ENCODE results near the gene SEC24D.

The SEC24D gene

GRCh38 chr4:118773429-118773792 lies 62.5 kb downstream of the SEC24D start:
- no peak for DNase-seq (ENCODE audit: low spot score)

- DNase-seq (ENCODE audit: low spot score), result no peak
These were observed 63.0 kb downstream of the SEC24D start for GRCh38 chr4:118772767-118773428.

GRCh38 chr4:118772081-118772766 lies 63.7 kb downstream of the SEC24D start:
- peak; percentile 44 for DNase-seq (ENCODE audit: low spot score)

- no peak for DNase-seq (ENCODE audit: low spot score)
These were observed 65.2 kb downstream of the SEC24D start for GRCh38 chr4:118770741-118771187.

GRCh38 chr4:118769161-118769560 lies 66.8 kb downstream of the SEC24D start:
- DNase-seq (ENCODE audit: low spot score), result no peak

GRCh38 chr4:118767109-118767508 lies 68.8 kb downstream of the SEC24D start:
- no peak for DNase-seq (ENCODE audit: low spot score)

GRCh38 chr4:118765399-118765798 lies 70.5 kb downstream of the SEC24D start:
- DNase-seq (ENCODE audit: low spot score), result no peak

GRCh38 chr4:118762730-118763477 lies 73.0 kb downstream of the SEC24D start:
- DNase-seq (ENCODE audit: low spot score), result no peak

GRCh38 chr4:118762155-118762554 lies 73.8 kb downstream of the SEC24D start:
- DNase-seq (ENCODE audit: low spot score), result no peak

GRCh38 chr4:118761397-118762016 lies 74.4 kb downstream of the SEC24D start:
- no peak for DNase-seq (ENCODE audit: low spot score)

- DNase-seq (ENCODE audit: low spot score), result no peak
These were observed 75.4 kb downstream of the SEC24D start for GRCh38 chr4:118760493-118760892.

- no peak for DNase-seq (ENCODE audit: low spot score)
These were observed 75.8 kb downstream of the SEC24D start for GRCh38 chr4:118760092-118760491.

- DNase-seq (ENCODE audit: low spot score), result no peak
These were observed 76.4 kb downstream of the SEC24D start for GRCh38 chr4:118759481-118759880.

- DNase-seq (ENCODE audit: low spot score), result no peak
These were observed 77.6 kb downstream of the SEC24D start for GRCh38 chr4:118758293-118758692.

- DNase-seq (ENCODE audit: low spot score), result no peak
These were observed 78.1 kb downstream of the SEC24D start for GRCh38 chr4:118757761-118758251.

- DNase-seq (ENCODE audit: low spot score), result no peak
These were observed 79.0 kb downstream of the SEC24D start for GRCh38 chr4:118756958-118757357.

GRCh38 chr4:118756429-118756828 lies 79.5 kb downstream of the SEC24D start:
- DNase-seq (ENCODE audit: low spot score), result no peak

- DNase-seq (ENCODE audit: low spot score), result no peak
These were observed 80.3 kb downstream of the SEC24D start for GRCh38 chr4:118755438-118756226.

GRCh38 chr4:118754890-118755289 lies 81.0 kb downstream of the SEC24D start:
- no peak for DNase-seq (ENCODE audit: low spot score)

GRCh38 chr4:118753685-118754084 lies 82.2 kb downstream of the SEC24D start:
- no peak for DNase-seq (ENCODE audit: low spot score)

GRCh38 chr4:118753096-118753495 lies 82.8 kb downstream of the SEC24D start:
- no peak for DNase-seq (ENCODE audit: low spot score)

GRCh38 chr4:118752551-118752950 lies 83.4 kb downstream of the SEC24D start:
- no peak for DNase-seq (ENCODE audit: low spot score)

Data from globus pallidus (tissue), 1 donor.